GM18517 (cell line): Measurements from ENCODE around the gene GPR89A.
"Not testable (repeated sequence)": the region's sequence is repeated elsewhere in the genome, so short reads cannot be mapped to it uniquely, and the experiment has no call there.

Experiments used
- ATAC-seq: cut with Tn5 transposase; IDR thresholded peaks from one replicate; pipeline ENCODE4 v1.9.1; 2021; ENCODE audit warnings: mild to moderate bottlenecking, moderate library complexity; ENCODE audit not compliant: unreplicated experiment

Gene GPR89A

GRCh38 chr1:145607833-145608733 lies at the start of gene GPR89A:
Gene GPR89A (plus strand): TSS chr1:145607988. CDS start chr1:145608134, 146 bp downstream.
- peak; percentile 94 for ATAC-seq

- ATAC-seq: not testable (repeated sequence)
These were observed 21.0 kb upstream of the GPR89A start for GRCh38 chr1:145586820-145587219.

- ATAC-seq: not testable (repeated sequence)
These were observed 17.0 kb upstream of the GPR89A start for GRCh38 chr1:145590806-145591205.

GRCh38 chr1:145592347-145592746 lies 15.4 kb upstream of the GPR89A start:
- not testable (repeated sequence) for ATAC-seq

GRCh38 chr1:145595421-145595820 lies 12.4 kb upstream of the GPR89A start:
- ATAC-seq: not testable (repeated sequence)

- ATAC-seq: not testable (repeated sequence)
These were observed 11.6 kb upstream of the GPR89A start for GRCh38 chr1:145596236-145596635.

GRCh38 chr1:145599426-145599825 lies 8.4 kb upstream of the GPR89A start:
- not testable (repeated sequence) for ATAC-seq

GRCh38 chr1:145601593-145601992 lies 6.2 kb upstream of the GPR89A start:
- ATAC-seq: no peak

GRCh38 chr1:145606840-145607239 lies 948 bp upstream of the GPR89A start:
- ATAC-seq: not testable (repeated sequence)

- ATAC-seq: peak; percentile 11
These were observed 499 bp upstream of the GPR89A start for GRCh38 chr1:145607289-145607688.

GRCh38 chr1:145610744-145611143 lies 3.0 kb downstream of the GPR89A start:
- not testable (repeated sequence) for ATAC-seq

- ATAC-seq: not testable (repeated sequence)
These were observed 12.3 kb downstream of the GPR89A start for GRCh38 chr1:145620073-145620472.

GRCh38 chr1:145622177-145622576 lies 14.4 kb downstream of the GPR89A start:
- not testable (repeated sequence) for ATAC-seq

GRCh38 chr1:145636237-145636636 lies 28.4 kb downstream of the GPR89A start:
- ATAC-seq: not testable (repeated sequence)

- ATAC-seq: not testable (repeated sequence)
These were observed 34.1 kb downstream of the GPR89A start for GRCh38 chr1:145641886-145642285.

- not testable (repeated sequence) for ATAC-seq
These were observed 36.2 kb downstream of the GPR89A start for GRCh38 chr1:145643990-145644389.

- ATAC-seq: not testable (repeated sequence)
These were observed 48.6 kb downstream of the GPR89A start for GRCh38 chr1:145656245-145656943.

- ATAC-seq: not testable (repeated sequence)
These were observed 54.7 kb downstream of the GPR89A start for GRCh38 chr1:145662502-145662901.

GRCh38 chr1:145665015-145665414 lies 57.2 kb downstream of the GPR89A start:
- ATAC-seq: not testable (repeated sequence)

GRCh38 chr1:145670995-145671745 lies 63.4 kb downstream of the GPR89A start:
- ATAC-seq: not testable (repeated sequence)

- ATAC-seq: not testable (repeated sequence)
These were observed 65.4 kb downstream of the GPR89A start for GRCh38 chr1:145673217-145673616.
